ENCODE results near the gene MGAT4D. TPM values are rescaled to one million over a fixed set of nuclear protein-coding genes. Genes with fewer than 3 reads are reported as not detected.
"Not testable (repeated sequence)": the region's sequence is repeated elsewhere in the genome, so short reads cannot be mapped to it uniquely, and the experiment has no call there.

Gene MGAT4D
- polyA plus RNA-seq, 4 donors = not detected

GRCh38 chr4:140444347-140444746, 53.7 kb downstream of the MGAT4D start:
- DNase-seq (ENCODE audit: low read depth in 4 of 4, low spot score in 2 of 4) = not testable (repeated sequence)

GRCh38 chr4:140439644-140440142, 58.4 kb downstream of the MGAT4D start:
- DNase-seq (ENCODE audit: low read depth in 4 of 4, low spot score in 2 of 4) = no peak

DNA sequence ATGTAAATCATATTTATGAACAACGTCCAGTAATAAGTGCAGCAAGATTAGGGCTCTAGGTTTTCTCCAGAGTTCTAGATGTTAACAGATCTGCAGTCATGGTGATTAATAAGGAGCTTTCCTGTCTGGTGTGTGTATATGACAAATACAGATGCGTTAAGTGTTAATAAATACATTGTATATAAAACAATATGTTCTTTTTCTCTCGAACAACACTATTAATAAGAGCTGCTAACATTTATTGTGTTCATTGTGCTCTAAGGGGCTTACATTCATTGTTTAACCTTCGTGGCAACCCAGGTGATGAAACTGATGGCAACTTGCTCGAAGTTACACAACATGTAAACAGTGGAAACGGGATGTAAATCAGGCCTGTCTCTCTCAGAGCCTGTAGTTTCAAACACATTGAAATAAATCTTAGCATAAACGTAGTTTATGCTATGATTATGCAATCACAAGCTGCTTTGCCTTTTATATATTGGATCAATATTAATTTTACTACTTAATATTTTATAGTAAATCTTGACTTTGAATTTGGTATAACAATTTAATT, 70.1 kb downstream of the MGAT4D start:
- DNase-seq (ENCODE audit: low read depth in 4 of 4, low spot score in 2 of 4) = no peak

- peak; percentile 62 to 74 (median 68) for DNase-seq (ENCODE audit: low read depth in 4 of 4, low spot score in 2 of 4)
Observed at GRCh38 chr4:140427106-140427918, 70.8 kb downstream of the MGAT4D start, which contains the start of gene CLGN. TSS of gene CLGN (minus strand) at chr4:140427648. CDS start at chr4:140413078, 14,570 bp downstream.

- peak; percentile 10 to 23 (median 18) for DNase-seq (ENCODE audit: low read depth in 4 of 4, low spot score in 2 of 4)
Observed at GRCh38 chr4:140426610-140427105, 71.4 kb downstream of the MGAT4D start.

DNA sequence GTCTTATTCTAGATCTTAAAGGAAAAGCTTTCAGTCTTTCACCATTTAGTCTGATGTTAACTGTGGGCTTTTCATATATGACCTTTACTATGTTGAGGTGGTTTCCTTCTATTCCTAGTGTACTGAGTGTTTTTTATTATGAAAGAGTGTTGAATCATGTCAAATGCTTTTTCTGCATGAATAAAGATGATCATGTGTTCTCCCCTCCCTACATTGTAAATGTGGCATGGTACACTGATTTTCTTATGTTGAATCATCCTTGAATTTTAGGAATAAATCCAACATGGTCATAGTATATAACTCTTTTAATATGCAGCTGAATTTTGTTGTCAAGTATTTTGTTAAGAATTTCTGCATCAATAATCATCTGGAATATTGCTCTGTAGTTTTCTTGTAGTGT, 75.0 kb downstream of the MGAT4D start:
- DNase-seq (ENCODE audit: low read depth in 4 of 4, low spot score in 2 of 4) = no peak

DNA sequence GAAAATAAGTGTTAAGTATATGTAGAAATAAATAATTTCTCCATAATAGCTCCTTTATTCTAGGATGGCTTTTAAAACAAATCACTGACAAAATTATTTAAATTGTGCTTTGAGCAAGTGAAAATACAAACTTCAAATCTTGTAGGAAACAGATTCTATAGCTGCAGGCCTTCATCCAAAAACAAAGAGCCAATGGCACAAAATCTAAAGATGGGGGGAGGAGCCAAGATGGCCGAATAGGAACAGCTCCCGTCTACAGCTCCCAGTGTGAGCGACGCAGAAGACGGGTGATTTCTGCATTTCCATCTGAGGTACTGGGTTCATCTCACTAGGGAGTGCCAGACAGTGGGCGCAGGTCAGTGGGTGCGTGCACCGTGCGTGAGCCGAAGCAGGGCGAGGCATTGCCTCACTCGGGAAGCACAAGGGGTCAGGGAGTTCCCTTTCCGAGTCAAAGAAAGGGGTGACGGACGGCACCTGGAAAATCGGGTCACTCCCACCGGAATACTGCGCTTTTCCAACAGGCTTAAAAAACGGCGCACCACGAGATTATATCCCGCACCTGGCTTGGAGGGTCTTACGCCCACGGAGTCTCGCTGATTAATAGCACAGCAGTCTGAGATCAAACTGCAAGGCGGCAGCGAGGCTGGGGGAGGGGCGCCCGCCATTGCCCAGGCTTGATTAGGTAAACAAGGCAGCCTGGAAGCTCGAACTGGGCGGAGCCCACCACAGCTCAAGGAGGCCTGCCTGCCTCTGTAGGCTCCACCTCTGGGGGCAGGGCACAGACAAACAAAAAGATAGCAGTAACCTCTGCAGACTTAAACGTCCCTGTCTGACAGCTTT, 84.7 kb downstream of the MGAT4D start:
- not testable (repeated sequence) for DNase-seq (ENCODE audit: low read depth in 4 of 4, low spot score in 2 of 4)

GRCh38 chr4:140408974-140409373, 89.1 kb downstream of the MGAT4D start:
- DNase-seq (ENCODE audit: low read depth in 4 of 4, low spot score in 2 of 4) = no peak

- DNase-seq (ENCODE audit: low read depth in 4 of 4, low spot score in 2 of 4) = no peak
Observed at GRCh38 chr4:140406292-140406691, 91.8 kb downstream of the MGAT4D start.

DNA sequence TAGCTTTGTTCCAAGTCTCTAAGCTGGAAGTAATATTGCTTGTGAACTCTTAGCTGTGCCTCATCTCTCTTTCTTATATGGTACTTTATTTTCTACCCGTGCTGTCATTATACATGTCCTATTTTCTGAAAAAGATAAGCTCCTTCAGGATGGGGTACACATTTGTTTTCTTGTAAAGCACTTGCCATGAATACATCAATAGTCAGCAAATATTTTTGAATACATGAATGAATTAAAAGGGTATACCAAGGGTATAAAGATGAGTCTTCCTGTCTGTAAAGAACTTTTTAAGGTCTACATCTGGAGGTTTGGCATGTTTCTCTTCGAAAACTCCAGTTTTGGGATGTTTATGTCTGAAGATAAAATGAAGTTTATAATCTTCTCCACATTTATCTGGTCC, 98.0 kb downstream of the MGAT4D start:
- DNase-seq (ENCODE audit: low read depth in 4 of 4, low spot score in 2 of 4) = no peak

GRCh38 chr4:140395668-140396067, 102.4 kb downstream of the MGAT4D start:
- no peak for DNase-seq (ENCODE audit: low read depth in 4 of 4, low spot score in 2 of 4)

Other genes with a start within 250 kb of the MGAT4D start
- gene SCOC, start 124.6 kb downstream of the MGAT4D start, polyA plus RNA-seq (ENCODE audit: insufficient read length in 4 of 4) = 100 to 1,000 TPM; 114 to 164 (median 148) TPM
- gene CLGN, start 70.6 kb downstream of the MGAT4D start, polyA plus RNA-seq (ENCODE audit: insufficient read length in 4 of 4) = 1 to 10 TPM; 3.1 to 5.0 (median 3.8) TPM
- gene ELMOD2, start 25.9 kb upstream of the MGAT4D start, polyA plus RNA-seq (ENCODE audit: insufficient read length in 4 of 4) = 10 to 100 TPM; 40.2 to 49.6 (median 42.3) TPM
- under 1 TPM in 3 of 4 donors, not detected in 1; 0.10 to 0.22 (median 0.21) TPM for gene UCP1, start 70.7 kb upstream of the MGAT4D start, polyA plus RNA-seq (ENCODE audit: insufficient read length in 4 of 4)